Measurements from ENCODE around the gene C5AR2. TPM values are rescaled to one million over a fixed set of nuclear protein-coding genes. Genes with fewer than 3 reads are reported as not detected.

C5AR2 gene
- total RNA-seq, 2 experiments from 2014 or later, result 0.06 to 0.19 TPM

- intact Hi-C loops (cut with DNase I, micrococcal nuclease), result no loop called here
- H3K36me3 ChIP-seq (ENCODE audit: insufficient read depth, low read length), result no peaks in the 10 kb centered on the region
- no peaks in the 10 kb centered on the region for H3K27me3 Mint-ChIP-seq
- no peak for TF ChIP-seq CTCF (IDR thresholded peaks at IDR 0.05)
- H3K36me3 Mint-ChIP-seq (ENCODE audit: low read depth), result no peaks in the 10 kb centered on the region
- no peaks in the 10 kb centered on the region for H3K27me3 ChIP-seq (ENCODE audit: control insufficient read depth in 1 of 2, insufficient read depth in 2 of 2, low read length in 2 of 2)
- peaks cover 7% of the 10 kb centered on the region for H3K4me1 Mint-ChIP-seq (ENCODE audit: low read depth)
- no peak for ATAC-seq (ENCODE audit: poor library complexity)
- CTCF ChIA-PET, result interaction anchor here (1.4 kb wide), 1 partner anchor 10 kb away, joined by 5 read pairs; the partner anchor contains the start of gene DHX34
- H3K27ac Mint-ChIP-seq, result no peak overlapping the region
- no peak overlapping the region for H3K27ac ChIP-seq (ENCODE audit: low read depth in 1 of 2, low read length in 2 of 2)
- H3K4me1 ChIP-seq (ENCODE audit: insufficient read depth, low read length), result peaks cover 23% of the 10 kb centered on the region
- H3K4me3 ChIP-seq (ENCODE audit: low read length), result no peak overlapping the region
- POLR2A ChIA-PET, result no interaction called here
- H3K9me3 ChIP-seq (ENCODE audit: control insufficient read depth in 1 of 2, insufficient read depth in 1 of 2, low read length in 2 of 2), result peaks cover 0 to 3% of the 10 kb centered on the region in 2 experiments
- H3K9me3 Mint-ChIP-seq, result no peaks in the 10 kb centered on the region
- no peak overlapping the region for H3K4me3 Mint-ChIP-seq
- DNase-seq, result no peak
Measured at GRCh38 chr19:47339196-47339880, 7.4 kb downstream of the C5AR2 start.

GRCh38 chr19:47340477-47341208 lies 8.7 kb downstream of the C5AR2 start:
- no peak for TF ChIP-seq CTCF (IDR thresholded peaks at IDR 0.05)
- DNase-seq, result no peak
- H3K27me3 Mint-ChIP-seq, result no peaks in the 10 kb centered on the region
- ATAC-seq (ENCODE audit: poor library complexity), result no peak
- H3K4me3 ChIP-seq (ENCODE audit: low read length), result no peak overlapping the region
- CTCF ChIA-PET, result no interaction called here
- no peaks in the 10 kb centered on the region for H3K27me3 ChIP-seq (ENCODE audit: control insufficient read depth in 1 of 2, insufficient read depth in 2 of 2, low read length in 2 of 2)
- no peaks in the 10 kb centered on the region for H3K36me3 Mint-ChIP-seq (ENCODE audit: low read depth)
- H3K9me3 Mint-ChIP-seq, result no peaks in the 10 kb centered on the region
- H3K27ac ChIP-seq (ENCODE audit: low read depth in 1 of 2, low read length in 2 of 2), result no peak overlapping the region
- H3K36me3 ChIP-seq (ENCODE audit: insufficient read depth, low read length), result no peaks in the 10 kb centered on the region
- POLR2A ChIA-PET, result no interaction called here
- H3K9me3 ChIP-seq (ENCODE audit: control insufficient read depth in 1 of 2, insufficient read depth in 1 of 2, low read length in 2 of 2), result peaks cover 0 to 3% of the 10 kb centered on the region in 2 experiments
- peaks cover 16% of the 10 kb centered on the region for H3K4me1 ChIP-seq (ENCODE audit: insufficient read depth, low read length)
- H3K4me1 Mint-ChIP-seq (ENCODE audit: low read depth), result peaks cover 7% of the 10 kb centered on the region
- intact Hi-C loops (cut with DNase I, micrococcal nuclease), result no loop called here
- no peak overlapping the region for H3K4me3 Mint-ChIP-seq
- H3K27ac Mint-ChIP-seq, result no peak overlapping the region

- H3K4me1 ChIP-seq (ENCODE audit: insufficient read depth, low read length), result peaks cover 5% of the 10 kb centered on the region
- DNase-seq (no peak), ATAC-seq (ENCODE audit: poor library complexity) (no peak)
- peaks cover 2% of the 10 kb centered on the region for H3K4me1 Mint-ChIP-seq (ENCODE audit: low read depth)
- peaks cover 0 to 3% of the 10 kb centered on the region in 2 experiments for H3K9me3 ChIP-seq (ENCODE audit: control insufficient read depth in 1 of 2, insufficient read depth in 1 of 2, low read length in 2 of 2)
- H3K9me3 Mint-ChIP-seq, result no peaks in the 10 kb centered on the region
- no peak overlapping the region for H3K4me3 ChIP-seq (ENCODE audit: low read length)
- no peak overlapping the region for H3K27ac ChIP-seq (ENCODE audit: low read depth in 1 of 2, low read length in 2 of 2)
- TF ChIP-seq CTCF (IDR thresholded peaks at IDR 0.05), result no peak
- H3K4me3 Mint-ChIP-seq, result no peak overlapping the region
- POLR2A ChIA-PET, result no interaction called here
- intact Hi-C loops (cut with DNase I, micrococcal nuclease), result no loop called here
- no peaks in the 10 kb centered on the region for H3K36me3 Mint-ChIP-seq (ENCODE audit: low read depth)
- no peaks in the 10 kb centered on the region for H3K36me3 ChIP-seq (ENCODE audit: insufficient read depth, low read length)
- H3K27ac Mint-ChIP-seq, result no peak overlapping the region
- no peaks in the 10 kb centered on the region for H3K27me3 Mint-ChIP-seq
- H3K27me3 ChIP-seq (ENCODE audit: control insufficient read depth in 1 of 2, insufficient read depth in 2 of 2, low read length in 2 of 2), result no peaks in the 10 kb centered on the region
- CTCF ChIA-PET, result no interaction called here
Measured at GRCh38 chr19:47341734-47342133, 9.8 kb downstream of the C5AR2 start.

Data from CD4-positive, alpha-beta T cell (primary cell).